ENCODE data around the gene YJU2. TPM values are rescaled to one million over a fixed set of nuclear protein-coding genes. Genes with fewer than 3 reads are reported as not detected.

Gene YJU2
- polyA plus RNA-seq, 2 of the 4 experiments (the other 2 are of a cell fraction) = 12.3 to 14.9 TPM

- CTCF ChIA-PET = interaction anchor here (0.7 to 1.3 kb wide), 3 partner anchors 28 to 89 kb away, joined by 3 to 6 read pairs (median 3); no protein-coding TSS in a partner anchor
- H3K4me2 ChIP-seq = no peak overlapping the region
- no peak overlapping the region for H3K27ac ChIP-seq
- no peaks in the 10 kb centered on the region for H3K9me3 ChIP-seq
- no peaks in the 10 kb centered on the region for H3K4me1 ChIP-seq
- no peak for ATAC-seq
- FAIRE-seq = no peak
- DNase-seq (ENCODE audit: low read depth in 1 of 2, low spot score in 1 of 2) = no peak
- TF ChIP-seq SREBF2 (IDR thresholded peaks at IDR 0.05) = no peak
- TF ChIP-seq ZFP36 (IDR thresholded peaks at IDR 0.05; ENCODE audit: borderline replicate concordance, partially characterized antibody) = peak; percentile 69
- no peak overlapping the region for H3K4me3 ChIP-seq
- 69% methylated on average over 13 of the region's 14 CpGs for WGBS (ENCODE audit: missing lambda C conversion rate)
- POLR2A ChIA-PET = interaction anchor here (0.7 kb wide), 1 partner anchor 1477 kb away, joined by 3 read pairs; no protein-coding TSS in a partner anchor
Measured at GRCh38 chr19:4295972-4296771, 49.3 kb downstream of the YJU2 start.

GRCh38 chr19:4297901-4298809 lies 51.3 kb downstream of the YJU2 start:
- ATAC-seq (no peak), FAIRE-seq (no peak), DNase-seq (ENCODE audit: low read depth in 1 of 2, low spot score in 1 of 2) (no peak)
- Histone ChIP-seq H3K27ac (no peak overlapping the region), H3K4me3 (no peak overlapping the region), H3K4me2 (no peak overlapping the region), H3K4me1 (no peaks in the 10 kb centered on the region), H3K9me3 (no peaks in the 10 kb centered on the region)
- TF ChIP-seq ZSCAN20 (CRISPR knock-in tag; IDR thresholded peaks at IDR 0.05) = no peak
- no peak for TF ChIP-seq RCOR1 (IDR thresholded peaks at IDR 0.05; ENCODE audit: low read depth, low read length)
- TF ChIP-seq USF2 (IDR thresholded peaks at IDR 0.05) = no peak
- TF ChIP-seq CHD2 (IDR thresholded peaks at IDR 0.05; ENCODE audit: low read length, partially characterized antibody) = no peak
- TF ChIP-seq MYC (IDR thresholded peaks at IDR 0.05; ENCODE audit: borderline replicate concordance, low read length) = no peak
- no peak for TF ChIP-seq KDM1A (IDR thresholded peaks at IDR 0.05; ENCODE audit: low read depth)
- TF ChIP-seq MAZ (IDR thresholded peaks at IDR 0.05; ENCODE audit: borderline replicate concordance, low read depth, low read length) = no peak
- no peak for TF ChIP-seq NPAS2 (CRISPR knock-in tag; IDR thresholded peaks at IDR 0.05; ENCODE audit: borderline replicate concordance)
- no peak for TF ChIP-seq NFE2L2 (conservative IDR thresholded peaks at IDR 0.05; ENCODE audit: low read length)
- TF ChIP-seq ESRRA (IDR thresholded peaks at IDR 0.05; ENCODE audit: borderline replicate concordance, low read length) = no peak
- no peak for TF ChIP-seq ZNF302 (CRISPR knock-in tag; IDR thresholded peaks at IDR 0.05)
- no peak for TF ChIP-seq ELK1 (IDR thresholded peaks at IDR 0.05; ENCODE audit: low read depth, low read length)
- TF ChIP-seq FOSB (CRISPR knock-in tag; IDR thresholded peaks at IDR 0.05) = no peak
- TF ChIP-seq NR3C1 (IDR thresholded peaks at IDR 0.05) = no peak
- no peak for TF ChIP-seq EHMT2 (IDR thresholded peaks at IDR 0.05; ENCODE audit: low read depth)
- POLR2A ChIA-PET = interaction anchor here (0.6 kb wide), 1 partner anchor 44 kb away, joined by 3 read pairs; no protein-coding TSS in a partner anchor
- CTCF ChIA-PET = interaction anchor here (0.6 to 1.4 kb wide), 3 partner anchors 30 to 65 kb away, joined by 3 to 5 read pairs (median 3); no protein-coding TSS in a partner anchor
- 77% methylated on average over 10 of the region's 27 CpGs for WGBS (ENCODE audit: missing lambda C conversion rate)
